SKM-1 (cell line): Measurements from ENCODE around the gene SH3BP5.

Source experiments
- DNase-seq: peaks from one replicate; lab custom pipeline; 2025; ENCODE audit not compliant: unreplicated experiment; lab: John Stamatoyannopoulos, UW

Gene SH3BP5

DNA sequence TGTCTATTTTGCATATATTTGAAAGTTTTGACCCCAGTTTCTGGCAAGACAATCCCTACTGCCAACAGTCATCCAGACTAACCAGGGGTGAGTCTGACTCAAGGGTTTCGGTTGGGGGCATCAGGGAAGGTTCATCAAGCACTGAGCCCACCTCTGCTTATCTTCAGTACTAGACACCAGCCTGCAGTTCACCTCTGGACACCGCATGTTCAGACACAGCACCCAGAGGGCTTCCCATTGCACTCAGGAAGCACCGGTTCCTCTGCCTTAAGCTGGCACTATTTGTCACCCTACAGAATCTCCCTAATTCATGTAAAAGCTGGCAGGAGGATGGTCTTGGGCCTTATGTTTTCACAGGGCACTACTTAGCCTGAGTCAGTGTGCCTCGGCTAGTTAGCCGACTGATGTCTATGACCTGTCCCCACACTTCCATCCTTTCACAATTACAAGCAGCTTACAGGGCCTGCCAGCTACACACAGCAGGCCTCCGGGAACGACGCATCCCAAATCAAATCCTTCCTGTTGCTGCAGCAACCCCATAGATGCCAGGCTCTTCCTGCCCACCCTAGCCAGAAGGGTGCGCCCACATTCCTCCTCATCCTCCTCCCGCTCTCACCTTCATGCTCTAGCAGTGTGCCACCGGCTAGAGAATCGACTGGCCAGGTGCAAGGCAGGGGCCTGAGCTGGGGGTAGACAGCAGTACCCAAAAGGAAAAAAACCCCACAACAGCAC is 52.5 kb downstream of the SH3BP5 start:
- DNase-seq = no peak

DNA sequence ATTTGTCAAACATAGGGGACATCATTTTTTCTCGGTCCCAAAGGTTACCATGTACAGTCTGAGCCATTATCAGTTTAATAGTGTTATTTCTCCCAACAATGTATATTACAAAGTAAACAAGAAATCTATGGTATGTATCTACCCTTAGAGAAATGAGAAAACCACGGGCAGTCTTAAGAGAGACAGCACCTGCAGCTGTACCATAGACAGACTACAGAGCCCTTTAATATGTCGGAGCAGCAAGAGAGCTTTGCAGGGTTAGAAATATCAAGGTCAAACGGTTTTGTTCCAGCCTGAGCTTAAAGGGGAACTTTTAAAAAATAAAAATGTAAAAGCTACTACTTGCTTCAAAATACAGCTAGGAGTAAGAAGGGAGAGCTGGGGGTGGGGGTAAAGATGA is 53.2 kb downstream of the SH3BP5 start:
- no peak for DNase-seq

DNA sequence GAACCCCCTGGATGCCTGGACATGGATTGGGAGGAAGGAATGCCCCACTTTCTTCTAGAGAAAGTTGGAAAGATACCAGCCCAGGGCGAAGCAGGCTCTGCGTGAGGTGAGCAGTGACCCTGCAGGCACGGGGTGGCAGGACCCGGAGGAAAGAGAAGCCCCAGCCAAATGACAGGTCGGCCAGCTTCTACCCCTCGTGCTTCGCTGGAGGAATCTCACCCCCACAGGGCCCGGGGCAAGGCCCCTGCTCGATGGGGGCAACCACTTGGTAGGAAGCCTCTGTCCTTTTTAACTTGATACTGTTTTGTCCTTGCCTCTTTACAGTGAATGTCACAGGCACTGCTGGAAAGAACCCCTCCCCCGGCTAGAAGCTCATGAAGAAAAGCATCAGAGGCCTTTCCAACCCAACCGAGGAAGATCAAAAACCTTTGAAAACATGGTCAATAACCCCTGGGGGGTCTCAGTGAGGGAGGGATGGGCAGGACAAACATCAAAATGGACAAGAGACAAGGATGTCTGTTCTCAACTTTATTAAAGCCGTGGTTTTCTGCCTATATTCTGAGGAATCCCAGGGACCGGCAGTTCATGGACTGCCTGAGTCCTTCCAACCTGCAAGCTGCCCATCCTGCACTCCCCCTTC is 54.4 kb downstream of the SH3BP5 start:
- no peak for DNase-seq

- no peak for DNase-seq
Observed at GRCh38 chr3:15276028-15276724, 56.2 kb downstream of the SH3BP5 start.

DNA sequence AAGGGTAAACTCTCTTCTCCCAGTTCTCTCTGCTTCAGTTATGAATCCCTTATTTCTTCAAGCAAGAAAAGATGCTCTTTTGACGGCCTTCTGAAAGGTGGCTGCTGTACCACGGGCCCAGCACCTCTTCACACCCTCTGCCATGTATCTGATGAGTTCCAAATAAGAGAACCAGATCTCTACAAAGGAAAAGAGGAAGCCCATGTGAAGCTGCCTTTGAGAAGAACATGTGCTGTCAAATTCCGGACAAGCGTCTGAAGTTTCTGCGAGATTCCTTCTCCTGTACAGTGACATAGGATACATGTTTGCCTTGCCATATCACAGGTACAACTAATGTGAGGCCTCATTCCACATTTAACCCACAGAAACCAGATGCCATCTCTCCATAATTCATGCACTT is 59.2 kb downstream of the SH3BP5 start:
- peak; percentile 16 for DNase-seq

DNA sequence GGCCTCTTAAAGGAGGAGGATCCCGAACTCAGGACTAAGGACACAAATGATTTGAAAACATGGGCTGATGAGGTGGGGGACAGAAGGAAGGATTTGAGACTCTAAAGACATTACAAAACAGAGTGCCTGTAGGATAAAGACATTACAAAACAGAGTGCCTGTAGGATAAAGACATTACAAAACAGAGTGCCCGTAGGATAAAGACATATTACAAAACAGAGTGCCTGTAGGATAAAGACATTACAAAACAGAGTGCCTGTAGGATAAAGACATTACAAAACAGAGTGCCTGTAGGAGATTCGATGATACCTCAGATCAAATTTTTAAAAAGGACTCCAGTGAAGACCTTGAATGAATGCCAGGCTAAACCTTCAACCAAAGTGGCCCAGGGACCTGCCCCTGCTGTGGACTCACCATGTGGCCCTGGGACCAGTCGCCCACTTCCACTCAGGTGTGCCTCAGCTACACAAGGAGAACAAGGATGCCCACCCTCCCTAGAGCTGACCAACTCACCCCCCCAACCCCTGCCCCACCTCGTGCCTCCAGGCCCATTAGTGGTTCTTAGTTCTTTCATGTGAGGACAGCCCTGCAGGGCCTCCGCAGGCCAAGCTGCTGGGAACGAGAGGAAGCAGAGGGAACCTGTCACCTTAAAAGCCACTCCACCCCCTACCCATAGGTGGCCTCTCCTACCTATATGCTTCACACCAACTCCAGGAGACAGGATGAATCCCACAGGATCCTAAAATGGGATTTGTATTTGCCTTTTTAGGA is 59.8 kb downstream of the SH3BP5 start:
- DNase-seq = peak; percentile 59

GRCh38 chr3:15271785-15272381 is 60.5 kb downstream of the SH3BP5 start:
- peak; percentile 93 for DNase-seq

- no peak for DNase-seq
Observed at GRCh38 chr3:15271030-15271429, 61.4 kb downstream of the SH3BP5 start.

- no peak for DNase-seq
Observed at GRCh38 chr3:15269091-15269989, 63.0 kb downstream of the SH3BP5 start.

- peak; percentile 63 for DNase-seq
Observed at GRCh38 chr3:15268033-15268631, 64.3 kb downstream of the SH3BP5 start.

DNA sequence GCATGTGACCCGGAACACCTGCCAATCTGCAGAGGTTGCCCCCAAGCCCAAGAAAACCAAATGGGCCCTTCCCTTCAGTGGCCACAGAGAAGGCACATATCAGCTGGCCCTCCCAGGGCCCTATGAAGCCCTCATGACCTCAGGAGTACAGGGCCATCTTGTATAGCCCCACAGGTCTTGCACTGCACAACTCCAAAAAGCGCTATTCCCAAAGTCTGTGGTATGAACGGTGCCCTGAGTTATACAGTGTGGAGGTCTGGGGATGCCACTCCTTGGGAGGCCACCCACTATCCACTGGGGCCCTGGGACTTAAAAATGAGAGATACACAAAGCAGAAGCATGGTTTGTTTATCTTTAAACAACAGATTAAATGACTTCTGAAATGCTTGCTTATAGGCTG is 64.9 kb downstream of the SH3BP5 start:
- DNase-seq = no peak

DNA sequence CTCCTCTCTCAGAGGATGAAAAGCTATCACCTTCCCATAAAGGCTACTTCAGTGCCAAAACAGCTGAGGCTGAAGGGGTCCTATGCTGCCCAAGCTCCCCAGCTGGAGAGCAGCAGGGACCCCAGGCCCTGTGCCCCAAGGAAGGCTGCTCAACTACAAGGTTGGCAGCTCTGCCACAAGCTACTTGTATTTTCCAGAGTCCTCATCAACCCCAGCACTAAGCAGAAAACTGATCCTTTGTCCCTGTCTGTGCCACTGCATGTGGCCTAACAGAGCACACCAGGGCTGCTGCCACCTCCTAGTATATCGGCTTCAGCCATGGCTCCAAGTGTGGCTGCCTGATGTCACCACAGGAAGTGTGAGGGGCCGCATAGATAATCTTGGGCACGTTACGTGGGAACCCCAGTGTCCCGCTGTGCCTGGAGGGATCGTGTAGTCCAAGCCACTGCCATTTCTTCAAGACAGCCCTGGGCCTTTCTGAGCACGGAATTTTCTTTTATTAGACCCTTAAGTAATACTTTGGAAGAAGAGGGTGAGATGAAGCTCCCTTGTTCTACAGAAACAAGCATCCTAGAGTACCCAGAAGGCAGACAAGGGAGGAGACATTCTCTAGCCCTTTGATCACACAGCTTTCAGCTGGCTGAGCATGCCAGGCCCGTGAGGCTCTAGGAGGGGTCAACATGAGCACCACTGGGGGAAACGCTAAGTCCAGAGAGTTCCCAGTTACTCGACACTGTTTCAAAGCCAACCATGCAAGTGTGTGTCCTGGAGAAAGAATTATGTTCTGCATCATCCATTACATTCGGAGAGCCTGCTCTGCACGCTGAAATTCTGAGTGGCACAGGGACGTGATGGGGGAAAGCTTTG is 65.6 kb downstream of the SH3BP5 start:
- DNase-seq = no peak

DNA sequence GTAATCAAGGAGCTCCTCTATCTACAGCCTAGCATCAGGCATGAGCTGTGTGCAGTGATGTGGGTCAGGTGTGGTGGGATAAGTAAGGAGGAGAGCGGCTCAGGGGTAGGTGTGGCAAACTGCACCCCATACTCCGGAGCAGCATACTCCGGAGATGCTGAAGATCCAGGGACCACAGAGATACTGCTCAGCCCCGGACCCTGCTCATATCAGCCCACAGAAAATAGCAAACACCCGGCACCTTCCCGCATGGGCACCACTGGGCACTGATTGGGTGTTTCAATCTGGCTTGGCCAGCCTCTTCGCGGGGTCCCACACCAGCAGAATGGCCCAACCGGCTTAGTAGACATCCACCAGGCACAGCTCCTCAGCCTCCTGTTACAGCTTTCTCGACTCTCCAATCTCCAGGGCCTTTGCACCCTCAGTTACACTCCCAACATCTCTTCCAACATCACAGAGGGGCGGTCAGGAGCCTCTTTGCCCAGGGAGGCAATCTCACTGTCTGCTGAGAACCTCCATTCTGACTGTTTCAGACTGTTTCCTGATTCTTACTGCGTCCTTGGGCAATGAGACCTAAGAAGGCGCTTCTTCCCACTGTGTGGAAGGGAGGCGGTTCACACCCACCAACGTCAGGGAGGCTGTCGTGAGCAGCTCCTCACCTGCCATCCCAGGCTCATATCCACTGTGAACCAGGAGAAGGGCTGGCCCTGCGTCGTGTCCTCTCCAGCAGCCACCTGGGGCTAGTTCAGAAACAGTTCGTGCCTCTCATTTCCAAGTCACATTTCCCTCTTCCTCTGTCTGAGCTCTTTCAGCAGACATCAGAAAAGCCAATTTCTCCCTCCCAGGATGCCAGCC is 66.5 kb downstream of the SH3BP5 start:
- no peak for DNase-seq

DNA sequence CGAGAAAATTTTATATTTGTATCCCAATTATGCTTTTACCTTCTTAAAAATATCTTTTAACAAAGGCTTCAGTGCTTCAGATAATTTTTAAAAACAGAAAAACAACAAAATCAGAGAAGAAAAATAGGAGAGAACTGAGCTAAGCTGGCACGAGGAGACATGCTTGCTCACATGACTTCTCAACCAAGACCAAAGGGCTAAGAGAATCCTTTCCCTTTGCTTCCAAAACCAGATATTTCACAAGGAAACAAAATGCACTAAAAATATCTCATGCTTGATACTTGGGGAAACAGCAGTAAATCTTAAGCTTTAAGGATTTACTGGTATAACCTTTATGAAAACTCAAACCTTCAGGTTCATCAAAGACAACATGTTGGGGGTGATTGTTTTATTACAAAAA is 67.9 kb downstream of the SH3BP5 start:
- DNase-seq = no peak

- no peak for DNase-seq
Observed at GRCh38 chr3:15263926-15264325, 68.5 kb downstream of the SH3BP5 start.

- DNase-seq = no peak
Observed at GRCh38 chr3:15263120-15263519, 69.3 kb downstream of the SH3BP5 start.

DNA sequence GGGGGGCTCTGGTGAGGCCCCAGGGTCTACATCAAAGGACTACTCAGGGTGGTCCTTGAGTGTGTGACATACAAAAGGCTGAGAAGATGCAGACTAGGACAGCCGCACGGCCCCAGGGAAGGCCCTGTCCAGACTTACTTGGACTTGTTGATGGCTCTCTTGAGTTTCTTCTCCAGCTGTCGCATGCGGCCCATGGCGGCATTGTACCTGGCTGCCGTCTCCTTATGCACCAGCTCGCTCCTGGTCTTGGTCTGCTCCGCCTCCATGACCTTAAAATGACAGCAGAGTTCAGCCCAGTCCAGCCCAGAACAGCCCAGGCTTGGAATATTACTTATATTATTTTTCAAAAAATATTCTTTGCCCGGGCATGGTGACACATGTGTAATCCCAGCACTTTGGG is 70.4 kb downstream of the SH3BP5 start:
- no peak for DNase-seq

DNA sequence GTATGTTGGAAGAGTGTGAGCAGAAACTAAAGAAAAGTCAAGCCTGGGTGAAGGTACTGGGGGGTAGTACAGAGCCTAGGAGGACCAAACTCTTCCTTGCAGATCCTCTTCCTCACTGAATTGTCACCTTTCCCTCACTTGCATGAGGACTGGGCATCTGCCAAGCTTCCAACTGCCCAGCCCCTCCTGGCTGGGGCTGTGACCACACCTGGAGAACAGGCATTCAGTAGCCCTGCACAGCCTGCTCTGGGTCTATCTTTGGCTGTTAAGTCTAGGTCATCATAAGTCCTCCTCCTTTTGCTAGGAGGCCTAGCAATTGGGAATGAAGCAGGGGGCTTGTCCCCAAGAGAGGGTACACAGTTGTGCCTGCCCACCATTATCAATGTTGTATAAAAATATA is 71.1 kb downstream of the SH3BP5 start:
- no peak for DNase-seq
